GM21619 (cell line): ENCODE data around the gene APBA3.

Experiments used
- ATAC-seq: cut with Tn5 transposase; IDR thresholded peaks from one replicate; pipeline ENCODE4 v1.9.1; 2021; ENCODE audit not compliant: unreplicated experiment

APBA3 gene

GRCh38 chr19:3721887-3722442 lies 39.5 kb downstream of the APBA3 start:
- ATAC-seq, result no peak

DNA sequence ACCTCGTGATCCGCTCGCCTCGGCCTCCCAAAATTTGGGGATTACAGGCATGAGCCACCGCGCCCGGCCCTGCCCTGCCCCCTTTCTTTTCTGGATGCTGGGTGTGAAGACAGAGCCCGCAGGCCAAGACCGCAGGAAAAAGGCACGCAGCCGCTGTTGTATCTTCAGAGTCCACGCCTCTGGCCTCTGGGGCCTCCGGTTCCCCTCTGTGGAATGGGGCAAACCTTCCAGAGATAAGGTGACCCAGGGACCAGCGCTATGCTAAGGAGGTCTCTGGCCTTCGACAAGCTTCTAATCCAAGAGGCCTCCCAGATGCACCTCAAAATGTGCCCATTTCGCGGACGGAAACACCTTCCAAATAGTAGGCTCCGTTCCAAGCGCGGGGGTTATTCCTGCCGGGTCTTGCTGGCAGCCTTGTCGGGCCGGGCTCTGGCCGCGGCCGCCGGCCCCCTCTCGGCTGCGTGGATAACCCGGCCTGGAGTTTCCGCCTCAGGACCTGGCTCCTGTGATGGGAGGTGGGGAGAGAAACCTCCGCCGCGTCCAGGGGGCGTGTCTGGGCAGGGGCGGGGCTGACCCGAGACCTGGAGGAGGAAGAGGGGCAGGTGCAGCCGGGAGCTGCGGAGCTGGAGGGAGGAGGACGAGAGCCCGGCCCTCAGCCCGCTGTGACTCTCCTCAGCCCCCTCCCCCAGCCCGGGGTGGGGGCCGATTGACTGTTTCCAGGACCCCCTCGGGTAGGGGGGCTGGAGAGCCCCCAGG lies 40.2 kb downstream of the APBA3 start:
- ATAC-seq, result no peak

DNA sequence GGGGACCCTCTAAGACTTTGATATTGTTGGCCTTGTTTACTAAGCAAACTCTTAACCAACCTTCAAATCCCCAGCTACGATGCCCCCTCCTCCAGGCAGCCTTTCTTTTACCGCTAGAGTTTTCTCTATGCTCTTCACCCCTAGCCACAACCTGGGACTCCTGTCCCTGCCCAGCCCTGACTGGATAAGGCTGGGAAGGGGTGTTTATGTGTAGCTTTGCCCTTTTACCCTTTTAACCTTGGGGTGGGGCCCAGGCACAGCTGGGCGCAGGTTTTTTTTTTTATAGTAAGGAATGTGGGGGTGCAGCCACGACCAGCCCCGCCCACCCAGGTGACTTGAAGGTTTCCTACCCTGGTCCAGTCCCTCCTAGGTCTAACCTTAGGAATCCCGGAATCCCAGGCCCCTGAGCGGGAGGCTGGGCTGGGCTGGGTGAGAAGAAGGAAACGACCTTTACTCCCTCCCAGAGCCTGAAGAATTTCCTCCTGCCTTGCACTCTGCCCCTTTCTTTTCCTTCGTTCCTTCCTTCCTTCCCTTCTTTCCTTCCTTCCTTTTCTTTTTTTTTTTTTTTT lies 41.1 kb downstream of the APBA3 start:
- no peak for ATAC-seq

DNA sequence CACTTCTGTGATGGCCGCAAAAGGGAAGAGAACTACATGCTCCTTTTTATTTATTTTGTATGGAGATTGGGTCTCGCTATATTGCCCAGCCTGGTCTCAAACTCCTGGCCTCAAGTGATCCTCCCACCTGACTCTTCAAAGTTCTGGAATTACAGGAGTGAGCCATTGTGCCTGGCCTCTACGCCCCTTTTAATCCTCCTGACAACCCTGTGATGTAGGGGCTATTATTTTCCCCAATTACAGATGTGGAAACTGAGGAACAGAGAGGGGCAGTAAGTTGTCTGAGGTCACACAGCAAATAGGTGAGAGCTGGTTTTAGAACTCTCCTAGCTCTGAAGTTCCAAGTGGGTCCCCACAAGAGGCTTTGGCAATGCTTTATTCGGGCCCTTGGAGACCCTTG lies 41.6 kb downstream of the APBA3 start:
- ATAC-seq, result no peak

GRCh38 chr19:3716147-3716668 lies 45.3 kb downstream of the APBA3 start:
- ATAC-seq, result no peak

- ATAC-seq, result no peak
Measured at GRCh38 chr19:3712663-3713611, 48.6 kb downstream of the APBA3 start.

DNA sequence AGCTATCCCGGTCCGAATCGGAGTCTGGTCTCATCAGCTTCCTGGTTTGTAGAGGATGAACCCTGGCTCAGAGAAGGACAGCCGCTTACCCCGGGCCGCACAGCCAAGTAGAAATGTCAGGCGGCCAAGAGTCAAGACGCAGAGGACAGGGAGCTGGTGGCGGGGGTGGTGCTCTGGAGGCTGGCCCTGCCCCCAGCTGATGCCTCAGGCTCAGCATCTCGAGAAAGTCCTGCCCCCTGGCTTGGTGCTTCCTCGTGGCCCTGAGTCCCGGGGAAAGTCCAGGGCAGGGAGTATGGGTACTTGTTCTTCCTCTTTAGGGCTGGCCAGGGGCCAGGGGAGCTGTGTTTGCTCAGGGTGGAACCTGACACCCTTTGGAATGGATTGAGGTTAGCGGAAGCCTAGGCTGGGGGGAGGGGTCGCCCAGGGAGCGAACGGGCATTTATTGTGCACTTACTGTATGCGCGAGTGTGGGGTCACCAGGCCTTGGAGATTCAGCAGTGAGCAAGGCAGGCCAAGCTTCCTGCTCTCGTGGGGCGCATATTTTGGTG lies 51.2 kb downstream of the APBA3 start:
- ATAC-seq, result no peak

- ATAC-seq, result no peak
Measured at GRCh38 chr19:3708207-3708931, 53.1 kb downstream of the APBA3 start, which contains the start of gene TJP3. TSS of gene TJP3 (plus strand) at chr19:3708384. CDS start at chr19:3728433, 20,049 bp downstream.

DNA sequence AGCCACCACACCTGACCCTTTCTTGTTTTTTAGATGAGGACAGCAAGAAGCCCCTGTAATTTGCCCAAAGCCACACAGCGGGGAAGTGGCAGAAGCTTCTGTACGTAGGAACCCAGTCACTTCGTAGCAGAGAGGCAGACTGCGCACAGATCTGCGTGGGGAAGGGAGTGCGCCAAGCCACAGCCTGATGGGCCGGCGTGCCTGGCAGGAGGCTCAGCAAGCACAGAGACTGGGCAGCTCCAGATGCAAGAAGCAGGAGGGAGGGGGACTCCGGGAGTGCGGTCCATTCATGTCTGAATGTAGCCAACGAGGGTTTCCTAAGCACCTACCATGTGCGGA lies 53.7 kb downstream of the APBA3 start:
- ATAC-seq, result no peak

- no peak for ATAC-seq
Measured at GRCh38 chr19:3701200-3701599, 60.3 kb downstream of the APBA3 start.
